Testis (tissue), 3 donors: ENCODE results near the gene ERC1. TPM values are rescaled to one million over a fixed set of nuclear protein-coding genes. Genes with fewer than 3 reads are reported as not detected.

Experiments used
- DNase-seq: peaks from one replicate; pipeline ENCODE4 v3.0.0-alpha.2; 2019
- H3K27ac ChIP-seq, 2 donors: fragments of 200-600 bp; sonication (generic); one replicate each; pipeline ENCODE4 v1.5.1; 2019
- H3K27me3 ChIP-seq: fragments of 200-600 bp; sonication (generic); one replicate; pipeline ENCODE4 v1.5.1; 2019
- H3K36me3 ChIP-seq: fragments of 200-600 bp; sonication (generic); one replicate; pipeline ENCODE4 v1.5.1; 2017; ENCODE audit warnings: low read depth; ENCODE audit errors: missing control alignments
- H3K4me1 ChIP-seq: fragments of 200-600 bp; sonication (generic); one replicate; pipeline ENCODE4 v1.5.1; 2019
- H3K4me3 ChIP-seq, 2 donors: fragments of 200-600 bp; sonication (generic); one replicate each; pipeline ENCODE4 v1.5.1; 2017 to 2019
- H3K9me3 ChIP-seq: fragments of 200-600 bp; sonication (generic); one replicate; pipeline ENCODE4 v1.5.1; 2017
- CTCF ChIP-seq, 3 experiments: fragments of 450-650 bp in 2 of 3; fragments of 200-600 bp in 1 of 3; sonication (generic) in 1 of 3; IDR thresholded peaks; one replicate each; pipeline ENCODE4 v1.5.1; 2016 to 2019; ENCODE audit warnings: antibody characterized with exemption in 3 of 3, mild to moderate bottlenecking in 2 of 3, moderate library complexity in 1 of 3
- POLR2A ChIP-seq: fragments of 450-650 bp; IDR thresholded peaks from one replicate; pipeline ENCODE4 v1.6.1; 2017; ENCODE audit warnings: antibody characterized with exemption, mild to moderate bottlenecking, moderate library complexity
- WGBS, 2 donors: methylation state at CpG; one replicate each; pipeline ENCODE4 v1.1.5; 2018; 5-methylcytosine and 5-hydroxymethylcytosine counted together
- intact Hi-C: fragments of 100-400 bp; cut with DNase I; formaldehyde crosslinking; loops from one replicate; pipeline ENCODE4 v1.15.1; 2023; ENCODE audit warnings: low total_unique reads
- polyA plus RNA-seq: library from polyadenylated mRNA; stranded (reverse); fragments of 350-450 nt; fragmentation: Illumina TruSeq; extraction: RNeasy Lipid Tissue Mini Kit (QIAGEN cat#74804); gene quantifications from one replicate; pipeline ENCODE4 v1.2.3, GENCODE V29; 2014; ENCODE audit warnings: low read depth, low replicate concordance; ENCODE audit not compliant: insufficient read depth
- total RNA-seq, 2 donors: library from RNA; depleted of rRNA; stranded (reverse); fragments of >200 nt; gene quantifications; one replicate each; pipeline ENCODE4 v1.2.3, GENCODE V29; 2016

Gene ERC1
- total and polyA plus RNA-seq, 3 donors from 2014 or later: 25.8 to 109 (median 106) TPM

- intact Hi-C loops: no loop called here
- no peak overlapping the region for H3K27ac ChIP-seq
- no peak overlapping the region for H3K4me3 ChIP-seq
- no peaks in the 10 kb centered on the region for H3K9me3 ChIP-seq
- 90 to 94% methylated on average over 7 of the region's 7 CpGs for WGBS, 2 donors
- H3K36me3 ChIP-seq: no peaks in the 10 kb centered on the region
- no peaks in the 10 kb centered on the region for H3K27me3 ChIP-seq
- no peak for TF ChIP-seq POLR2A
- TF ChIP-seq CTCF (IDR thresholded peaks at IDR 0.05): no peak
- DNase-seq: no peak
- no peaks in the 10 kb centered on the region for H3K4me1 ChIP-seq
Measured at GRCh38 chr12:1256991-1257390, 266.0 kb downstream of the ERC1 start.

- H3K4me3 ChIP-seq: no peak overlapping the region
- TF ChIP-seq POLR2A (no peak), CTCF (IDR thresholded peaks at IDR 0.05) (no peak)
- no peaks in the 10 kb centered on the region for H3K4me1 ChIP-seq
- no peak for DNase-seq
- no peaks in the 10 kb centered on the region for H3K36me3 ChIP-seq
- WGBS, 2 donors: 90 to 94% methylated on average over 2 of the region's 2 CpGs
- no peaks in the 10 kb centered on the region for H3K9me3 ChIP-seq
- intact Hi-C loops: no loop called here
- H3K27me3 ChIP-seq: no peaks in the 10 kb centered on the region
- H3K27ac ChIP-seq: no peak overlapping the region
Measured at GRCh38 chr12:1262011-1262410, 271.0 kb downstream of the ERC1 start.

- H3K36me3 ChIP-seq: no peaks in the 10 kb centered on the region
- TF ChIP-seq POLR2A (no peak), CTCF (IDR thresholded peaks at IDR 0.05) (no peak)
- WGBS, 2 donors: 90 to 91% methylated on average over 7 of the region's 7 CpGs
- H3K4me3 ChIP-seq: no peak overlapping the region
- H3K27me3 ChIP-seq: no peaks in the 10 kb centered on the region
- DNase-seq: no peak
- intact Hi-C loops: no loop called here
- no peaks in the 10 kb centered on the region for H3K9me3 ChIP-seq
- H3K27ac ChIP-seq: no peak overlapping the region
- no peaks in the 10 kb centered on the region for H3K4me1 ChIP-seq
Measured at GRCh38 chr12:1267243-1267642, 276.2 kb downstream of the ERC1 start.

- intact Hi-C loops: no loop called here
Measured at GRCh38 chr12:1272142-1272541, 281.1 kb downstream of the ERC1 start.

More at GRCh38 chr12:1272142-1272541, 281.1 kb downstream of the ERC1 start:
- WGBS, 2 donors: 84 to 88% methylated on average over 3 of the region's 3 CpGs
- no peaks in the 10 kb centered on the region for H3K36me3 ChIP-seq
- H3K27me3 ChIP-seq: no peaks in the 10 kb centered on the region
- no peak overlapping the region for H3K27ac ChIP-seq
- DNase-seq: no peak
- H3K9me3 ChIP-seq: no peaks in the 10 kb centered on the region
- no peaks in the 10 kb centered on the region for H3K4me1 ChIP-seq
- no peak overlapping the region for H3K4me3 ChIP-seq
- no peak for TF ChIP-seq CTCF (IDR thresholded peaks at IDR 0.05)
